Fibroblast of lung (primary cell): ENCODE results near the gene HPS3.

Experiments used
- EZH2 ChIP-seq: IDR thresholded peaks from 2 replicates; pipeline ENCODE4 v1.5.1; 2012; ENCODE audit warnings: low read length, control low read depth, mild to moderate bottlenecking; ENCODE audit errors: missing control alignments
- TF ChIP-seq, protein P1 (sequence below), 2 donors: IDR thresholded peaks in 1 of 2; conservative IDR thresholded peaks in 1 of 2; 1 replicate in 1 of 2; 2 replicates in 1 of 2; pipeline ENCODE4 v1.5.1; 2011 to 2012; ENCODE audit warnings: low read length in 2 of 2, control low read depth in 1 of 2, inconsistent platforms in 1 of 2, low read depth in 1 of 2, mild to moderate bottlenecking in 1 of 2

DNA sequence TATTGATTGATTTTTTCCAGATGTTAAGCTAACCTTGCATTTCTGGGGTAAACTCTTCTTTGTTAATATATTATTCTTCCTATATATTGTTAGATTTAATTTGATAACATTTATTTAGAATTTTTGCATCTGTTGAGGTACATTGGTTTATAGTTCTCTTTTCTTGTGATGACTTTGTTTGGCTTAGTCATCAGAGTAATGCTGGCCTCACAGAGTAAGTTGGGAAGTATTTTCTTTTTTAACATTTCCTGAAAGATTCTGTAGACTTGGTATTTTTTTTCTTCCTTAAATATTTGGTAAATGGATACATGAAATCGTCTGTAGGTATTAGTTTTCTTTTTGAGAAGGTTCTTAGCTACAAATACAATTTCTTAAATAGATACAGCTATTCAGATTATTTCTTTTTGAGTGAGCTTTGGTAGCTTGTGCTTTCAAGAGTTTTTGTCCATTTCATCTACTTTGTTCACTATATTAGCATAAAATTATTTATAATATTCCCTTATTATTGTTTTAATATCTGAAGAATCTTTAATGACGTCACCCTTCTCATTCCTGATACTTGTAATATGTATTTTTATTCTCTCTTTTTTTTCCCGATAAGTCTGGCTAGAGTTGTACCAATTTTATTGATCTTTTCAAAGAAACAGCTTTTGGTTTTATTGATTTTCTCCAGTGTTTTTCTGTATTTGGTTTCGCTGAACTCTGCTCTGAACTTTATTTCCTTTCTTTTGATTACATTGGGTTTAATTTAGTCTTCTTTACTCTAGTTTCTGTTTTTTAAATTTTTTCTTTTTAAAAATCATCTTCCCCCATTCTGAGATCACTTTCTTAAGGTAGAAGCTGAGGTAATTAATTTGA lies 6.5 kb upstream of the HPS3 start:
- TF ChIP-seq, protein P1, sequence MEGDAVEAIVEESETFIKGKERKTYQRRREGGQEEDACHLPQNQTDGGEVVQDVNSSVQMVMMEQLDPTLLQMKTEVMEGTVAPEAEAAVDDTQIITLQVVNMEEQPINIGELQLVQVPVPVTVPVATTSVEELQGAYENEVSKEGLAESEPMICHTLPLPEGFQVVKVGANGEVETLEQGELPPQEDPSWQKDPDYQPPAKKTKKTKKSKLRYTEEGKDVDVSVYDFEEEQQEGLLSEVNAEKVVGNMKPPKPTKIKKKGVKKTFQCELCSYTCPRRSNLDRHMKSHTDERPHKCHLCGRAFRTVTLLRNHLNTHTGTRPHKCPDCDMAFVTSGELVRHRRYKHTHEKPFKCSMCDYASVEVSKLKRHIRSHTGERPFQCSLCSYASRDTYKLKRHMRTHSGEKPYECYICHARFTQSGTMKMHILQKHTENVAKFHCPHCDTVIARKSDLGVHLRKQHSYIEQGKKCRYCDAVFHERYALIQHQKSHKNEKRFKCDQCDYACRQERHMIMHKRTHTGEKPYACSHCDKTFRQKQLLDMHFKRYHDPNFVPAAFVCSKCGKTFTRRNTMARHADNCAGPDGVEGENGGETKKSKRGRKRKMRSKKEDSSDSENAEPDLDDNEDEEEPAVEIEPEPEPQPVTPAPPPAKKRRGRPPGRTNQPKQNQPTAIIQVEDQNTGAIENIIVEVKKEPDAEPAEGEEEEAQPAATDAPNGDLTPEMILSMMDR (conservative IDR thresholded peaks at IDR 0.05 in 1 of 2, IDR thresholded peaks at IDR 0.05 in 1 of 2; ENCODE audit: low read depth in 1 of 2, low read length in 2 of 2): no peak
- TF ChIP-seq EZH2: no peak
